K562 (cell line): ENCODE results near the gene LPIN3. TPM values are rescaled to one million over a fixed set of nuclear protein-coding genes. Genes with fewer than 3 reads are reported as not detected.

Experiments used
- ATAC-seq: fragments of 200-7000 bp; cut with Tn5 transposase; 3 replicates; pipeline ENCODE4 v1.9.1; 2020; ENCODE audit warnings: moderate library complexity
- BruUV-seq: library from RNA; stranded (reverse); fragments of 400-500 nt; replicated peaks from 2 replicates; lab custom pipeline; 2021; lab: Mats Ljungman, UMichigan
- CTCF ChIA-PET: fragments of 300-600 bp; formaldehyde crosslinking; extraction: SDS; loops from one replicate; lab custom pipeline; 2021; ENCODE audit warnings: low intra/inter-chr PET ratio; lab: Yijun Ruan, JAX
- POLR2A ChIA-PET: fragments of 300-600, 350-650 bp; sonication (Branson Sonifier 250); formaldehyde crosslinking; extraction: SDS; loops from one replicate; lab custom pipeline; 2021; ENCODE audit warnings: antibody characterized with exemption, inconsistent platforms; lab: Yijun Ruan, JAX
- DNase-seq, 4 experiments: peaks; one replicate each; pipeline versions ENCODE4 v3.0.0 to v3.0.0-alpha.2; 2011 to 2018; ENCODE audit warnings: low spot score in 3 of 4, mixed read lengths in 3 of 4; ENCODE audit errors: extremely low read depth in 1 of 4
- FAIRE-seq: peaks from 2 replicates; lab custom pipeline; 2011; peaks lifted over from hg19 to GRCh38; lab: Jason Lieb, UNC
- H2AFZ ChIP-seq: 2 replicates; pipeline ENCODE4 v1.6.0; 2011; ENCODE audit warnings: low read depth, low read length, control low read depth, inconsistent platforms
- H3K27ac ChIP-seq: fragments of 200-600 bp; 3 replicates; pipeline ENCODE4 v1.8.0; 2011; ENCODE audit warnings: low read depth, mild to moderate bottlenecking, control low read depth, inconsistent platforms, low read length, moderate library complexity, mixed read lengths; ENCODE audit errors: extremely low read depth
- H3K27me3 ChIP-seq, 2 experiments: fragments of 300-600 bp in 1 of 2; 2 replicates in 1 of 2; 3 replicates in 1 of 2; pipeline versions ENCODE4 v1.6.0 to v1.8.0; 2011; ENCODE audit warnings: inconsistent platforms in 2 of 2, low read length in 2 of 2, mild to moderate bottlenecking in 1 of 2, mixed read lengths in 1 of 2, moderate library complexity in 1 of 2; ENCODE audit not compliant: control insufficient read depth in 2 of 2, insufficient read depth in 2 of 2
- H3K36me3 ChIP-seq: fragments of 300-600 bp; 3 replicates; pipeline ENCODE4 v1.8.0; 2011; ENCODE audit warnings: mild to moderate bottlenecking, low read length, inconsistent platforms; ENCODE audit not compliant: control insufficient read depth, insufficient read depth
- H3K4me1 ChIP-seq, 2 experiments: fragments of 200-600 bp in 1 of 2; replicated peaks in 1 of 2; 2 replicates in 1 of 2; 3 replicates in 1 of 2; pipeline versions ENCODE4 v1.5.1 to v1.8.0; 2011; ENCODE audit warnings: inconsistent platforms in 2 of 2, low read length in 2 of 2, mild to moderate bottlenecking in 1 of 2, mixed read lengths in 1 of 2, moderate library complexity in 1 of 2; ENCODE audit not compliant: control insufficient read depth in 2 of 2, insufficient read depth in 2 of 2
- H3K4me2 ChIP-seq: 2 replicates; pipeline ENCODE4 v1.6.1; 2011; ENCODE audit warnings: low read length, control low read depth, inconsistent platforms, mixed read lengths; ENCODE audit not compliant: insufficient read depth
- H3K4me3 ChIP-seq: fragments of 200-600 bp; sonication (generic), shearing (Covaris generic); 2 replicates; pipeline ENCODE4 v1.5.1; 2016; ENCODE audit warnings: control low read depth, inconsistent platforms
- H3K79me2 ChIP-seq: fragments of 200-600 bp; 3 replicates; pipeline ENCODE4 v1.8.0; 2011; ENCODE audit warnings: low read length, inconsistent platforms; ENCODE audit not compliant: control insufficient read depth, insufficient read depth
- H3K9ac ChIP-seq, 2 experiments: 2 replicates each; pipeline versions ENCODE4 v1.6.0 to v1.6.1; 2011; ENCODE audit warnings: low read depth in 2 of 2, low read length in 2 of 2, control low read depth in 1 of 2, inconsistent platforms in 1 of 2, mild to moderate bottlenecking in 1 of 2, mixed read lengths in 1 of 2; ENCODE audit not compliant: insufficient read depth in 1 of 2
- H3K9me1 ChIP-seq: one replicate; pipeline ENCODE4 v1.6.0; 2011; ENCODE audit warnings: inconsistent platforms, mild to moderate bottlenecking, low read length, moderate library complexity; ENCODE audit not compliant: control insufficient read depth, insufficient read depth
- H3K9me3 ChIP-seq: replicated peaks from 2 replicates; pipeline ENCODE4 v1.5.1; 2011; ENCODE audit warnings: low read depth, low read length, inconsistent platforms; ENCODE audit not compliant: control insufficient read depth, insufficient read depth
- H4K20me1 ChIP-seq: replicated peaks from 2 replicates; pipeline ENCODE4 v1.6.1; 2011; ENCODE audit warnings: low read length, inconsistent platforms, mixed read lengths; ENCODE audit not compliant: control insufficient read depth, insufficient read depth
- CGGBP1 ChIP-seq: fragments of 250-450 bp; sonication (Bioruptor Pico); IDR thresholded peaks from 2 replicates; pipeline ENCODE4 v1.9.0; 2021; ENCODE audit warnings: mild to moderate bottlenecking
- EP400 ChIP-seq: fragments of 450-650 bp; IDR thresholded peaks from 2 replicates; pipeline ENCODE4 v1.6.1; 2017; ENCODE audit warnings: antibody characterized with exemption, mild to moderate bottlenecking, moderate library complexity
- HLTF ChIP-seq: fragments of 450-650 bp; IDR thresholded peaks from 2 replicates; pipeline ENCODE4 v1.6.1; 2016
- NFRKB ChIP-seq: fragments of 450-650 bp; IDR thresholded peaks from 2 replicates; pipeline ENCODE4 v1.6.1; 2016; ENCODE audit warnings: low read depth
- WGBS: fragments of 100-300 bp; shearing (Covaris generic); methylation state at CpG from one replicate; pipeline ENCODE4 v1.1.6; 2016; ENCODE audit warnings: low coverage, mixed read lengths; ENCODE audit not compliant: insufficient coverage; ENCODE audit errors: missing lambda C conversion rate; 5-methylcytosine and 5-hydroxymethylcytosine counted together
- in situ Hi-C: fragments of 300-500 bp; cut with MboI; formaldehyde crosslinking; loops from 4 replicates; pipeline ENCODE4 v1.15.0; 2018; ENCODE audit warnings: inconsistent platforms, mixed read lengths
- intact Hi-C: fragments of 100-400 bp; cut with micrococcal nuclease; formaldehyde crosslinking; loops from 2 replicates; pipeline ENCODE4 v1.14.2; 2022
- polyA plus RNA-seq, 8 experiments: library from polyadenylated mRNA; depleted of rRNA in 4 of 8; stranded (reverse) in 5 of 8; unstranded in 3 of 8; fragments of >200 nt; fragmentation: Nextera tagmentation in 2 of 8; fragmentation: Illumina TruSeq in 1 of 8; extraction: Ambion mirVana in 2 of 8; extraction: Trizol in 1 of 8; gene quantifications; 2 replicates each; pipeline versions ENCODE4 v1.2.1 to v1.2.3, GENCODE V29; 2011 to 2014; ENCODE audit warnings: inconsistent platforms in 1 of 8, missing spikeins in 1 of 8
- total RNA-seq, 7 experiments: library from RNA; depleted of rRNA in 6 of 7; stranded (reverse); fragments of >200 nt in 6 of 7; fragmentation: Illumina TruSeq in 2 of 7; extraction: Trizol in 2 of 7; gene quantifications; 2 replicates each; pipeline versions ENCODE4 v1.2.1 to v1.2.3, GENCODE V29; 2011 to 2021; ENCODE audit warnings: low replicate concordance in 1 of 7
- TF ChIP-seq, protein P1 (sequence below): fragments of 450-650 bp; IDR thresholded peaks from 2 replicates; pipeline ENCODE4 v1.6.1; 2016; ENCODE audit warnings: low read depth

The LPIN3 gene
- total and polyA plus RNA-seq, 9 of the 15 experiments (the other 6 are each of a cell fraction or from before 2014, with no cell fraction given): 2.2 to 10.4 (median 5.9) TPM

DNA sequence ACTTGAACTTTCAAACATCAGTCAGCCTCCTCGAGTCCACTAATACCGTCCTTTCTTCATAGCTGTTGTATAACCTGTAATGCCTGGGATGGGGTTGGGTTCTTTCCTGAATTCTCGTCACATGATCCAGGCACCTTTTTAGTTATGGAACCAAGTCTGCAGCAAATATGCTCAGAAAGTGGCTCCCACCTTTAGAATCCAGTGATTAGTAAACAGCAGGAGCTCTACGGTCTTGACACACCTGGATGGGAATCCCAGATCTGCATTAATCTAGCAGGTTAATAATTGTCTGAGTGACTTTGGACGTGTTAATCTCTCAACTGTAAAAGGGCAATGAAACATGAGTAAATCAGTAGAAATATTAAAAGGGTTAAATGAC, 22.4 kb upstream of the LPIN3 start:
- intact Hi-C loops: no loop called here
- H2AFZ ChIP-seq: peak overlapping the region; percentile 100
- peak overlapping the region; percentile 93 for H3K4me3 ChIP-seq
- no peaks in the 10 kb centered on the region for H3K36me3 ChIP-seq
- WGBS: 42% methylated on average over 5 of the region's 5 CpGs
- no peak for ATAC-seq
- TSS peak; percentile 89 for BruUV-seq
- in situ Hi-C loops: no loop called here
- peaks cover 5 to 17% of the 10 kb centered on the region in 2 experiments; a peak in 4 of 5 replicates for H3K4me1 ChIP-seq
- peak overlapping the region; percentile 92 for H3K4me2 ChIP-seq
- H3K79me2 ChIP-seq: peaks cover 30% of the 10 kb centered on the region
- FAIRE-seq: no peak
- peak overlapping the region in 1 of 2 experiments; percentile 51; a peak in 1 of 4 replicates for H3K9ac ChIP-seq
- no peaks in the 10 kb centered on the region for H3K9me1 ChIP-seq
- no peak for TF ChIP-seq HLTF
- DNase-seq: no peak
- ChIA-PET CTCF (no interaction called here), POLR2A (interaction anchor here (1.1 kb wide), 1 partner anchor 33 kb away, joined by 3 read pairs; no protein-coding TSS in a partner anchor)
- no peaks in the 10 kb centered on the region for H3K9me3 ChIP-seq
- H4K20me1 ChIP-seq: no peaks in the 10 kb centered on the region
- no peak overlapping the region for H3K27ac ChIP-seq
- H3K27me3 ChIP-seq: no peaks in the 10 kb centered on the region

- H3K9ac ChIP-seq: no peak overlapping the region
- no peak overlapping the region for H3K4me3 ChIP-seq
- no peak for ATAC-seq
- H2AFZ ChIP-seq: no peak overlapping the region
- ChIA-PET POLR2A (no interaction called here), CTCF (no interaction called here)
- no peaks in the 10 kb centered on the region for H3K36me3 ChIP-seq
- no peak overlapping the region for H3K4me2 ChIP-seq
- in situ Hi-C loops: no loop called here
- intact Hi-C loops: no loop called here
- peaks cover 16% of the 10 kb centered on the region for H3K79me2 ChIP-seq
- H3K9me1 ChIP-seq: no peaks in the 10 kb centered on the region
- no peaks in the 10 kb centered on the region for H3K9me3 ChIP-seq
- H3K27me3 ChIP-seq: no peaks in the 10 kb centered on the region
- BruUV-seq: no TSS peak
- H3K27ac ChIP-seq: no peak overlapping the region
- FAIRE-seq: no peak
- peaks cover 5 to 17% of the 10 kb centered on the region in 2 experiments; a peak in 4 of 5 replicates for H3K4me1 ChIP-seq
- H4K20me1 ChIP-seq: no peaks in the 10 kb centered on the region
- no peak for DNase-seq
- no peak for TF ChIP-seq NFRKB
- no peak for TF ChIP-seq EP400
- TF ChIP-seq, protein P1, sequence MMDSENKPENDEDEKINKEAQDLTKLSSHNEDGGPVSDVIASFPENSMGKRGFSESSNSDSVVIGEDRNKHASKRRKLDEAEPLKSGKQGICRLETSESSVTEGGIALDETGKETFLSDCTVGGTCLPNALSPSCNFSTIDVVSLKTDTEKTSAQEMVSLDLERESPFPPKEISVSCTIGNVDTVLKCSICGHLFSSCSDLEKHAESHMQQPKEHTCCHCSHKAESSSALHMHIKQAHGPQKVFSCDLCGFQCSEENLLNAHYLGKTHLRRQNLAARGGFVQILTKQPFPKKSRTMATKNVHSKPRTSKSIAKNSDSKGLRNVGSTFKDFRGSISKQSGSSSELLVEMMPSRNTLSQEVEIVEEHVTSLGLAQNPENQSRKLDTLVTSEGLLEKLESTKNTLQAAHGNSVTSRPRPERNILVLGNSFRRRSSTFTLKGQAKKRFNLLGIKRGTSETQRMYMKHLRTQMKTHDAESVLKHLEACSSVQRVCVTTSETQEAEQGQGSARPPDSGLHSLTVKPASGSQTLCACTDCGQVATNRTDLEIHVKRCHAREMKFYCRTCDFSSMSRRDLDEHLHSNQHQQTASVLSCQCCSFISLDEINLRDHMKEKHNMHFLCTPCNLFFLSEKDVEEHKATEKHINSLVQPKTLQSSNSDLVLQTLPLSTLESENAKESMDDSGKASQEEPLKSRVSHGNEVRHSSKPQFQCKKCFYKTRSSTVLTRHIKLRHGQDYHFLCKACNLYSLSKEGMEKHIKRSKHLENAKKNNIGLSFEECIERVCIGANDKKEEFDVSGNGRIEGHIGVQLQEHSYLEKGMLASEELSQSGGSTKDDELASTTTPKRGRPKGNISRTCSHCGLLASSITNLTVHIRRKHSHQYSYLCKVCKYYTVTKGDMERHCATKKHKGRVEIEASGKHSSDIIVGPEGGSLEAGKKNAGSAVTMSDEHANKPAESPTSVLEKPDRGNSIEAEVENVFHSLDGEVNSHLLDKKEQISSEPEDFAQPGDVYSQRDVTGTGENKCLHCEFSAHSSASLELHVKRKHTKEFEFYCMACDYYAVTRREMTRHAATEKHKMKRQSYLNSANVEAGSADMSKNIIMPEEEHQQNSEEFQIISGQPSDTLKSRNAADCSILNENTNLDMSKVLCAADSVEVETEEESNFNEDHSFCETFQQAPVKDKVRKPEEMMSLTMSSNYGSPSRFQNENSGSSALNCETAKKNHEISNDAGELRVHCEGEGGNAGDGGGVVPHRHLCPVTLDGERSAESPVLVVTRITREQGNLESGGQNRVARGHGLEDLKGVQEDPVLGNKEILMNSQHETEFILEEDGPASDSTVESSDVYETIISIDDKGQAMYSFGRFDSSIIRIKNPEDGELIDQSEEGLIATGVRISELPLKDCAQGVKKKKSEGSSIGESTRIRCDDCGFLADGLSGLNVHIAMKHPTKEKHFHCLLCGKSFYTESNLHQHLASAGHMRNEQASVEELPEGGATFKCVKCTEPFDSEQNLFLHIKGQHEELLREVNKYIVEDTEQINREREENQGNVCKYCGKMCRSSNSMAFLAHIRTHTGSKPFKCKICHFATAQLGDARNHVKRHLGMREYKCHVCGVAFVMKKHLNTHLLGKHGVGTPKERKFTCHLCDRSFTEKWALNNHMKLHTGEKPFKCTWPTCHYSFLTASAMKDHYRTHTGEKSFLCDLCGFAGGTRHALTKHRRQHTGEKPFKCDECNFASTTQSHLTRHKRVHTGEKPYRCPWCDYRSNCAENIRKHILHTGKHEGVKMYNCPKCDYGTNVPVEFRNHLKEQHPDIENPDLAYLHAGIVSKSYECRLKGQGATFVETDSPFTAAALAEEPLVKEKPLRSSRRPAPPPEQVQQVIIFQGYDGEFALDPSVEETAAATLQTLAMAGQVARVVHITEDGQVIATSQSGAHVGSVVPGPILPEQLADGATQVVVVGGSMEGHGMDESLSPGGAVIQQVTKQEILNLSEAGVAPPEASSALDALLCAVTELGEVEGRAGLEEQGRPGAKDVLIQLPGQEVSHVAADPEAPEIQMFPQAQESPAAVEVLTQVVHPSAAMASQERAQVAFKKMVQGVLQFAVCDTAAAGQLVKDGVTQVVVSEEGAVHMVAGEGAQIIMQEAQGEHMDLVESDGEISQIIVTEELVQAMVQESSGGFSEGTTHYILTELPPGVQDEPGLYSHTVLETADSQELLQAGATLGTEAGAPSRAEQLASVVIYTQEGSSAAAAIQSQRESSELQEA: no peak
- no peak for TF ChIP-seq CGGBP1 (CRISPR knock-in tag)
Observed at GRCh38 chr20:41320441-41320840, 20.2 kb upstream of the LPIN3 start.
